SU-DHL-6 (cell line): ENCODE measurements around the gene TEC.
A peak's percentile ranks its signal among the peaks of the same experiment; 100 is the strongest.
"Not testable (repeated sequence)": the region's sequence is repeated elsewhere in the genome, so short reads cannot be mapped to it uniquely, and the experiment has no call there.

Experiments
- H2AFZ ChIP-seq: fragments of 200-600 bp; sonication (generic); 2 replicates; pipeline ENCODE4 v1.6.1; 2014; ENCODE audit warnings: low read depth, mild to moderate bottlenecking, moderate library complexity, mixed read lengths, antibody characterized with exemption, low read length; ENCODE audit not compliant: severe bottlenecking
- H3F3A ChIP-seq: fragments of 200-600 bp; shearing (Covaris generic); 2 replicates; pipeline ENCODE4 v1.6.0; 2016; ENCODE audit warnings: antibody characterized with exemption, mild to moderate bottlenecking; ENCODE audit not compliant: insufficient read depth
- H3K27ac ChIP-seq: fragments of 200-600 bp; sonication (generic); 2 replicates; pipeline ENCODE4 v1.5.1; 2016; ENCODE audit warnings: low read depth, mild to moderate bottlenecking, low read length, moderate library complexity, mixed read lengths
- H3K27me3 ChIP-seq: fragments of 200-600 bp; sonication (generic), shearing (Covaris generic); 2 replicates; pipeline ENCODE4 v1.6.0; 2014; ENCODE audit warnings: mild to moderate bottlenecking, low read length
- H3K36me3 ChIP-seq: fragments of 200-600 bp; sonication (generic); 2 replicates; pipeline ENCODE4 v1.6.1; 2014; ENCODE audit warnings: mild to moderate bottlenecking, low read length, mixed read lengths
- H3K4me2 ChIP-seq: fragments of 300-600, 200-600 bp; shearing (Covaris generic), sonication (generic); 2 replicates; pipeline ENCODE4 v1.6.0; 2014; ENCODE audit warnings: low read length, low read depth, mild to moderate bottlenecking; ENCODE audit not compliant: poor library complexity, severe bottlenecking
- H3K4me3 ChIP-seq: fragments of 200-600 bp; sonication (generic); 2 replicates; pipeline ENCODE4 v1.5.1; 2014; ENCODE audit warnings: antibody characterized with exemption, low read length, mild to moderate bottlenecking, mixed read lengths; ENCODE audit not compliant: insufficient read depth, poor library complexity, severe bottlenecking
- H3K79me2 ChIP-seq: fragments of 200-600 bp; sonication (generic); 2 replicates; pipeline ENCODE4 v1.6.1; 2014; ENCODE audit warnings: mild to moderate bottlenecking, low read length, moderate library complexity; ENCODE audit not compliant: insufficient read depth
- H3K9ac ChIP-seq: fragments of 200-600 bp; sonication (generic); 2 replicates; pipeline ENCODE4 v1.7.0; 2014; ENCODE audit warnings: mild to moderate bottlenecking, low read length
- H3K9me2 ChIP-seq: fragments of 200-600 bp; sonication (generic); replicated peaks from 2 replicates; pipeline ENCODE4 v1.6.1; 2014; ENCODE audit warnings: low read length; ENCODE audit not compliant: insufficient read depth
- H3K9me3 ChIP-seq: fragments of 200-600 bp; sonication (generic); 2 replicates; pipeline ENCODE4 v1.6.1; 2014; ENCODE audit warnings: low read length, mixed read lengths; ENCODE audit not compliant: insufficient read depth
- H4K20me1 ChIP-seq: fragments of 200-600 bp; sonication (generic); 2 replicates; pipeline ENCODE4 v1.6.1; 2014; ENCODE audit warnings: low read depth, mild to moderate bottlenecking, antibody characterized with exemption, low read length, moderate library complexity, mixed read lengths
- CTCF ChIP-seq: fragments of 200-600 bp; sonication (generic); IDR thresholded peaks from one replicate; pipeline ENCODE4 v1.5.1; 2017; ENCODE audit warnings: antibody characterized with exemption, mild to moderate bottlenecking, low read length, moderate library complexity; ENCODE audit not compliant: insufficient read depth, poor library complexity, severe bottlenecking
- EZH2phosphoT487 ChIP-seq: fragments of 200-600 bp; sonication (generic), shearing (Covaris generic); conservative IDR thresholded peaks from 2 replicates; pipeline ENCODE4 v1.6.1; 2018; ENCODE audit warnings: mild to moderate bottlenecking, antibody characterized with exemption, low read length, moderate library complexity, mixed read lengths

TEC gene

DNA sequence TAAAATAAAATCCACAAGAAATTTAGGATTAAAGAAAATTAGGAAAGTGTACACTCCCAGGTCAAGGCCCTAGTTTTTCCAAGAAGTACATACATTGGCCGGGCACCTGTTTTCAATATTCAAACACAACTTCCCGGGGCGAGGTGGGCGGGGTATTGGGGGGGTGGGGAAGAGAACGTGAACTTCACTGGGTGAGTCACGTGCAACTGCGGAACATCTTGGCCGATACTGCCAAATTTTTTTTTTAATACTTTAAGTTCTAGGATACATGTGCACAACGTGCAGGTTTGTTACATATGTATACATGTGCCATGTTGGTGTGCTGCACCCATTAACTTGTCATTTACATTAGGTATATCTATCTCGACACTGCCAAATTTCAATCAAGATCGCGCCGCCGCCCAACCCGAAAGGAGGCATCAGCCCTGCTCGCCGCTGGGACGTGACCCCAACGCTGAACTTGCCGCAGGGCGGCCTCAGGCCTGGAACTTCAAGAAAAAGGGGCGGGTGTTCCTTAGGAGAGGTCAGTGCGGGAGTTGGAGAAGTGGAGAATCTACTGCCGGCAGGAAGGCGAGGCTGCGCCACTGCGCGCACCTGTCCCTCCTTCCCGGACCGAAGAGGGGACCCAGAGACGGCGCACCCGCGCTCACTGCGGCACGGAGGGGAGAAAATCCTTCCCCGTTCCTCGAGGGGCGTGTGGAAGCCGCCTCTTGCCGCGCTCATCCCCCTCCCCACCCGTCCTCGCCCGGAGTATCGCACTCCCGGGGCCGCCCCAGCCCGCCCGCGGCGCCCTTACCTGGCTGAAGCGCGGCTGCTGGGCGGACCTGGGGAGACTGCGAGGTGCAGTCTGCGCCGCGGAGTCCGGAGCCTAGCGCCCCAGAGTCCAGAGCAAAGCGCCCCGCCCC is at the start of gene TEC:
TSS of gene TEC (minus strand) at position 883 of the 905 bp plus-strand sequence. CDS start 41,224 bp downstream, outside the sequence.
- Histone ChIP-seq H3K27me3 (no peaks in the 10 kb centered on the region), H3K9me2 (no peaks in the 10 kb centered on the region), H3F3A (peaks cover 37% of the 10 kb centered on the region), H3K9ac (peak within 1 kb of the TSS; percentile 85), H2AFZ (peak within 1 kb of the TSS; percentile 62), H3K79me2 (peaks cover 65% of the 10 kb centered on the region), H3K9me3 (no peaks in the 10 kb centered on the region), H3K36me3 (peaks cover 4% of the 10 kb centered on the region; the same call in 1 of the 2 replicates), H3K4me2 (peak within 1 kb of the TSS; percentile 100), H4K20me1 (peaks cover 13% of the 10 kb centered on the region), H3K4me3 (peak within 1 kb of the TSS; percentile 74), H3K27ac (peak within 1 kb of the TSS; percentile 94)
- TF ChIP-seq CTCF (no peak), EZH2phosphoT487 (no peak)

DNA sequence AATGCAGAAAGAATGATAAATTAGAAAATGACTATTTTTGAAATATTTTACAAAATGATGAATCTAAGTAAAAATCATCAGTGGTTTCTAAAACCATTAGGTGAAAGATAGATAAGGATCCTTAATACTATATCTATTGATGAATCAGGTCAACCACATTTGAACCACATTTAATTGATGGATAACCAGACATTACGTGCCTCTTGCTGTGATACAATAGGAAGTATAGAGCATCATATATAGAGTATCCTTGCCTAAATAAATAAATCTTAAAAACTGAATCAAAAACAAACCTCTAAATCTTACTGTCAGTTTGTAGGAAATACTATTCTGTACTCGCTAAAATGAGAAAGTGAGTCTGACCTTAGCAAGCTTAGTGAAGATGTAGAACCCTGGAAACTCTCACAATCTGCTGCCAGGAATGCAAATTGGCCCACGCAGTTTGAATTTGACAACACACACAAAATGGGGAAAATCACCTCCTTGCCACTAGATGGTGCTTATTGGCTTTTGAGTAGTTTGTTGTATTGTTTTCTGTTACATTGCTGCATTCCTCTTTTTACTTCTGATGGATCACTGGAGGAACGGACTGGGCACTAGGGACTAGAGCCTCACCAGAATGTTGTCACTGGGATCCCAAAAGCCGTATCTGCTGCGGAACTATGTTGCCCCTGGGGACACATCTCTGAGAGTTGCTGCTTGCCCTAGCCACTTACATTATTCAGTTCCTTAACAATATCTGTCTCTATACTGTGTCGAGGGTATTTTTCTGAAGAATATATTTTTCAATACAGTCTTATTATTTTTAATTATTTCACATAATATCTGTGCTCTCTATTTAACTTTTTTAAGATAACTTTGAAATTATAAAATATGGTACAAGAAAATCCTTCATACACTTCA is 46.3 kb upstream of the TEC start:
- TF ChIP-seq EZH2phosphoT487 (no peak), CTCF (peak; percentile 53)
- H3K9ac ChIP-seq: no peak overlapping the region
- H3K9me2 ChIP-seq: no peaks in the 10 kb centered on the region
- H3K27me3 ChIP-seq: no peaks in the 10 kb centered on the region
- peak overlapping the region; percentile 75 for H2AFZ ChIP-seq
- no peak overlapping the region for H3K27ac ChIP-seq
- no peak overlapping the region for H3K4me3 ChIP-seq
- no peaks in the 10 kb centered on the region for H3K79me2 ChIP-seq
- H3K9me3 ChIP-seq: no peaks in the 10 kb centered on the region
- 0 out of 2 replicates have a peak, but pooled peaks cover 3% of the 10 kb centered on the region for H3F3A ChIP-seq
- H3K4me2 ChIP-seq: no peak overlapping the region
- H3K36me3 ChIP-seq: no peaks in the 10 kb centered on the region
- H4K20me1 ChIP-seq: no peaks in the 10 kb centered on the region

DNA sequence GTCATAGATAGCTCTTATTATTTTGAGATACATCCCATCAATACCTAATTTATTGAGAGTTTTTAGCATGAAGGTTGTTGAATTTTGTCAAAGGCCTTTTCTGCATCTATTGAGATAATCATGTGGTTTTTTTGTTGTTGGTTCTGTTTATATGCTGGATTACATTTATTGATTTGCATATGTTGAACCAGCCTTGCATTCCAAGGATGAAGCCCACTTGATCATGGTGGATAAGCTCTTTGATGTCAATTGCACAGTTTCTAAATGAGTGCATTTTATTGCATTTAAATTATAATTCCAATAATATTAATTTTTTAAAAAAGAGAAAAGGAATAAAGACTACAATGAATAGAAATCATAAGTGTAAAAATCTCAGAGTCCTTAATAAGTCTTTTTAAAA is 45.1 kb upstream of the TEC start:
- not testable (repeated sequence) for H3K27ac ChIP-seq, H3K9me3 ChIP-seq, H3K9ac ChIP-seq, H3K4me2 ChIP-seq, H3K4me3 ChIP-seq, H4K20me1 ChIP-seq, H3F3A ChIP-seq, H3K9me2 ChIP-seq, H3K27me3 ChIP-seq, H3K79me2 ChIP-seq, H3K36me3 ChIP-seq, H2AFZ ChIP-seq
